Psoas muscle (tissue), 8 donors: ENCODE results near the gene POU2AF3. TPM values are rescaled to one million over a fixed set of nuclear protein-coding genes. Genes with fewer than 3 reads are reported as not detected.
"Not testable (repeated sequence)": the region's sequence is repeated elsewhere in the genome, so short reads cannot be mapped to it uniquely, and the experiment has no call there.

Experiments used
- ATAC-seq, 4 donors: fragments of 200-7000 bp; cut with Tn5 transposase; one replicate each; pipeline ENCODE4 v1.9.1; 2020; ENCODE audit warnings: moderate library complexity in 3 of 4, mild to moderate bottlenecking in 2 of 4
- DNase-seq, 2 donors: peaks; one replicate each; pipeline ENCODE4 v3.0.0-alpha.2; 2020
- H3K27ac ChIP-seq: fragments of 200-600 bp; one replicate; pipeline ENCODE4 v1.8.0; 2022
- H3K27me3 ChIP-seq, 3 donors: fragments of 200-600 bp in 1 of 3; one replicate each; pipeline versions ENCODE4 v1.6.1 to v1.8.0; 2013 to 2022; ENCODE audit warnings: low read length in 2 of 3, mild to moderate bottlenecking in 2 of 3, moderate library complexity in 1 of 3; ENCODE audit not compliant: insufficient read depth in 3 of 3
- H3K36me3 ChIP-seq, 2 donors: fragments of 200-600 bp in 1 of 2; one replicate each; pipeline versions ENCODE4 v1.6.1 to v1.8.0; 2013 to 2022; ENCODE audit warnings: low read depth in 1 of 2, mild to moderate bottlenecking in 1 of 2, moderate library complexity in 1 of 2; ENCODE audit not compliant: insufficient read depth in 1 of 2
- H3K4me1 ChIP-seq: fragments of 200-600 bp; one replicate; pipeline ENCODE4 v1.8.0; 2022
- H3K4me3 ChIP-seq: fragments of 200-600 bp; one replicate; pipeline ENCODE4 v1.8.0; 2022; ENCODE audit warnings: mild to moderate bottlenecking
- H3K9me3 ChIP-seq: fragments of 200-600 bp; one replicate; pipeline ENCODE4 v1.8.0; 2022
- CTCF ChIP-seq: fragments of 200-600 bp; IDR thresholded peaks from one replicate; pipeline ENCODE4 v1.8.0; 2022; ENCODE audit warnings: antibody characterized with exemption
- WGBS, 3 donors: extraction: QIAGEN DNeasy Blood & Tissue Kit; methylation state at CpG; one replicate each; pipeline versions ENCODE4 v1.1.6 to v1.1.7; 2013; 5-methylcytosine and 5-hydroxymethylcytosine counted together
- intact Hi-C, 2 donors: fragments of 100-400 bp; cut with DNase I; formaldehyde crosslinking; loops; one replicate each; pipeline versions ENCODE4 v1.11.0 to v1.14.2; 2022
- polyA plus RNA-seq, 3 donors: library from polyadenylated mRNA; stranded (reverse); fragments of 200-250 nt; gene quantifications; one replicate each; pipeline ENCODE4 v1.2.3, GENCODE V29; 2013
- total RNA-seq, 4 donors: library from RNA; stranded (reverse); fragmentation: NEBNext Ultra II Directional in 2 of 4; extraction: Animal tissue kit (Norgen Biotek cat#: 25700) in 2 of 4; gene quantifications; one replicate each; pipeline versions ENCODE4 v1.2.1 to v1.2.4, GENCODE V29; 2021 to 2023
- donor health status: healthy with polysubstance abuse.
- donor health status: DM: no; HTN: no; CAD: no; lungs with moderate emphysema.
- donor health status: Bipolar disorder and iron deficiency.
- donor health status: healthy.
- donor health status: DM: yes; HTN: yes; CAD: no.
- donor health status: DM: no; HTN: no; CAD: no.
- donor health status: DM: no; HTN: no; CAD: no.
- donor health status: DM: yes; HTN: yes; CAD: no.

Gene POU2AF3
- total and polyA plus RNA-seq, 7 donors = 0.21 to 0.69 (median 0.50) TPM; not detected in 1

- TF ChIP-seq CTCF = no peak
- H3K27ac ChIP-seq = no peak overlapping the region
- DNase-seq (no peak), ATAC-seq (no peak)
- H3K36me3 ChIP-seq = no peaks in the 10 kb centered on the region
- H3K9me3 ChIP-seq = no peaks in the 10 kb centered on the region
- peaks cover 0 to 3% (median 1%) of the 10 kb centered on the region in 3 donors for H3K27me3 ChIP-seq
- intact Hi-C loops = no loop called here
- H3K4me3 ChIP-seq = no peak overlapping the region
- no peaks in the 10 kb centered on the region for H3K4me1 ChIP-seq
- 93 to 98% (median 95%) methylated on average over 4 of the region's 4 CpGs for WGBS, 3 donors
These were observed 40.3 kb upstream of the POU2AF3 start for GRCh38 chr11:111258046-111258445.

- Histone ChIP-seq H3K4me3 (no peak overlapping the region), H3K36me3 (no peaks in the 10 kb centered on the region), H3K27me3 (peaks cover 0 to 3% (median 0%) of the 10 kb centered on the region in 3 donors), H3K4me1 (no peaks in the 10 kb centered on the region), H3K27ac (no peak overlapping the region), H3K9me3 (no peaks in the 10 kb centered on the region)
- DNase-seq (no peak), ATAC-seq (no peak)
- WGBS, 3 donors = 87 to 96% (median 94%) methylated on average over 4 of the region's 4 CpGs
- TF ChIP-seq CTCF = no peak
- intact Hi-C loops = no loop called here
These were observed 38.5 kb upstream of the POU2AF3 start for GRCh38 chr11:111259896-111260295.

- DNase-seq = no peak
- Histone ChIP-seq H3K4me1 (no peaks in the 10 kb centered on the region), H3K9me3 (no peaks in the 10 kb centered on the region), H3K27me3 (peaks cover 0 to 3% (median 0%) of the 10 kb centered on the region in 3 donors), H3K4me3 (no peak overlapping the region), H3K36me3 (no peaks in the 10 kb centered on the region), H3K27ac (no peak overlapping the region)
- TF ChIP-seq CTCF = no peak
- 74 to 77% (median 77%) methylated on average over 4 of the region's 4 CpGs for WGBS, 3 donors
- no peak for ATAC-seq
- intact Hi-C loops = no loop called here
These were observed 37.5 kb upstream of the POU2AF3 start for GRCh38 chr11:111260811-111261210.

GRCh38 chr11:111264646-111265045 lies 33.7 kb upstream of the POU2AF3 start:
- no peaks in the 10 kb centered on the region for H3K4me1 ChIP-seq
- H3K27ac ChIP-seq = no peak overlapping the region
- no peaks in the 10 kb centered on the region for H3K36me3 ChIP-seq
- no peak for TF ChIP-seq CTCF
- intact Hi-C loops = no loop called here
- peaks cover 0 to 3% (median 0%) of the 10 kb centered on the region in 3 donors for H3K27me3 ChIP-seq
- no peaks in the 10 kb centered on the region for H3K9me3 ChIP-seq
- WGBS, 3 donors = 62 to 82% (median 75%) methylated on average over 1 of the region's 1 CpG
- DNase-seq = no peak
- no peak for ATAC-seq
- H3K4me3 ChIP-seq = no peak overlapping the region

GRCh38 chr11:111265421-111265820 lies 32.9 kb upstream of the POU2AF3 start:
- TF ChIP-seq CTCF = no peak
- Histone ChIP-seq H3K27ac (no peak overlapping the region), H3K4me3 (no peak overlapping the region), H3K4me1 (no peaks in the 10 kb centered on the region), H3K27me3 (no peaks in the 10 kb centered on the region), H3K9me3 (no peaks in the 10 kb centered on the region), H3K36me3 (no peaks in the 10 kb centered on the region)
- ATAC-seq (no peak), DNase-seq (no peak)
- WGBS, 3 donors = 84 to 87% (median 84%) methylated on average over 2 of the region's 2 CpGs
- intact Hi-C loops = no loop called here

- DNase-seq, H3K4me1 ChIP-seq, H3K4me3 ChIP-seq, H3K27me3 ChIP-seq, H3K27ac ChIP-seq, H3K9me3 ChIP-seq, ATAC-seq, intact Hi-C loops, H3K36me3 ChIP-seq: not testable (repeated sequence)
- WGBS, 3 donors = 60 to 80% (median 65%) methylated on average over 4 of the region's 4 CpGs
These were observed 30.0 kb upstream of the POU2AF3 start for GRCh38 chr11:111268303-111268702.
